ENCODE data around the gene TRERF1. TPM values are rescaled to one million over a fixed set of nuclear protein-coding genes. Genes with fewer than 3 reads are reported as not detected.

TRERF1 gene
- total and polyA plus RNA-seq, 2 of the 4 experiments (the other 2 are of a cell fraction): 6.3 to 9.9 TPM

- peaks cover 0 to 26% of the 10 kb centered on the region in 2 experiments; a peak in 2 of 4 replicates for H3K79me1 ChIP-seq (ENCODE audit: low read depth in 1 of 2, low read length in 2 of 2)
- H3K27me3 ChIP-seq (ENCODE audit: control insufficient read depth, insufficient read depth, low read length): no peaks in the 10 kb centered on the region
- H3K4me2 ChIP-seq (ENCODE audit: low read depth, low read length): no peak overlapping the region
- H3K9me1 ChIP-seq (ENCODE audit: insufficient read depth, low read length): peaks cover 21% of the 10 kb centered on the region
- no peak overlapping the region for H2BK20ac ChIP-seq (ENCODE audit: low read depth, low read length)
- H3K18ac ChIP-seq (ENCODE audit: low read depth, low read length): no peak overlapping the region
- in situ Hi-C loops (cut with MboI; ENCODE audit: low sequenced_read_pairs): no loop called here
- H3K36me3 ChIP-seq (ENCODE audit: control insufficient read depth, insufficient read depth, low read length): peaks cover 40% of the 10 kb centered on the region
- no peak overlapping the region for H3K27ac ChIP-seq (ENCODE audit: insufficient read depth, low read length)
- H2BK15ac ChIP-seq (ENCODE audit: low read depth, low read length): no peak overlapping the region
- BruUV-seq (replicated peaks): no TSS peak
- intact Hi-C loops (cut with micrococcal nuclease): no loop called here
- ChIA-PET POLR2A (ENCODE audit: unreplicated experiment) (no interaction called here), CTCF (interaction anchor here (1.2 kb wide), 1 partner anchor 44 kb away, joined by 3 read pairs; no protein-coding TSS in a partner anchor)
- ATAC-seq (ENCODE audit: low read depth) (no peak), DNase-seq (no peak)
- H3K9me3 ChIP-seq (ENCODE audit: control insufficient read depth, insufficient read depth, low read length): no peaks in the 10 kb centered on the region
- no peak overlapping the region for H3K23ac ChIP-seq (ENCODE audit: low read depth, low read length)
- H2AFZ ChIP-seq (replicated peaks; ENCODE audit: low read length, poor library complexity): no peak overlapping the region
- H3K14ac ChIP-seq (replicated peaks; ENCODE audit: low read depth, low read length): no peak overlapping the region
- H3K4ac ChIP-seq (ENCODE audit: low read depth, low read length): no peak overlapping the region
- no peak overlapping the region for H3K4me3 ChIP-seq (ENCODE audit: insufficient read depth, low read depth, low read length)
- H4K8ac ChIP-seq (ENCODE audit: low read depth in 2 of 2, low read length in 2 of 2): no peak overlapping the region
- TF ChIP-seq NFE2L2 (IDR thresholded peaks at IDR 0.05; ENCODE audit: low read depth, low read length) (no peak), POLR2A (IDR thresholded peaks at IDR 0.05; ENCODE audit: low read depth, low read length) (no peak), CHD1 (IDR thresholded peaks at IDR 0.05; ENCODE audit: low read depth, low read length) (no peak), FOS (IDR thresholded peaks at IDR 0.05; ENCODE audit: low read depth, low read length) (no peak), USF2 (IDR thresholded peaks at IDR 0.05; ENCODE audit: low read depth, low read length) (no peak), CTCF (conservative IDR thresholded peaks at IDR 0.05; ENCODE audit: low read depth, low read length) (no peak), MXI1 (IDR thresholded peaks at IDR 0.05; ENCODE audit: borderline replicate concordance, low read depth, low read length) (no peak), BHLHE40 (IDR thresholded peaks at IDR 0.05; ENCODE audit: low read depth, low read length) (no peak)
- no peak overlapping the region for H4K91ac ChIP-seq (ENCODE audit: insufficient read depth, low read depth, low read length)
- H2AK9ac ChIP-seq (replicated peaks; ENCODE audit: low read depth, low read length, poor library complexity): no peak overlapping the region
- no CpG with 5 or more reads among the region's 3 CpGs for WGBS, 2 experiments (ENCODE audit: extremely low coverage in 2 of 2, insufficient read length in 1 of 2)
- no peaks in the 10 kb centered on the region for H4K20me1 ChIP-seq (ENCODE audit: insufficient read depth, low read length)
- peaks cover 15% of the 10 kb centered on the region for H3K4me1 ChIP-seq (ENCODE audit: control insufficient read depth, insufficient read depth, low read length)
- H2BK120ac ChIP-seq (ENCODE audit: low read depth, low read length): no peak overlapping the region
- H2AK5ac ChIP-seq (ENCODE audit: low read depth, low read length): no peak overlapping the region; the same call in 1 of the 2 replicates
- no peak overlapping the region for H3K9ac ChIP-seq (ENCODE audit: low read depth, low read length)
- no peak overlapping the region for H4K5ac ChIP-seq (ENCODE audit: low read depth, low read length)
- no peak overlapping the region for H2BK5ac ChIP-seq (ENCODE audit: low read depth, low read length, poor library complexity, severe bottlenecking)
- H3K56ac ChIP-seq (ENCODE audit: extremely low read depth, insufficient read depth, low read length): no peak overlapping the region
- dilution Hi-C loops (cut with HindIII; ENCODE audit: low sequenced_read_pairs, unreplicated experiment): no loop called here
Measured at GRCh38 chr6:42257614-42258013, 194.1 kb downstream of the TRERF1 start.

Measured in IMR-90 (cell line).